GM18909 (cell line): Measurements from ENCODE around the gene ANGPTL7.

ENCODE experiments used
- ATAC-seq: cut with Tn5 transposase; IDR thresholded peaks from one replicate; pipeline ENCODE4 v1.9.1; 2021; ENCODE audit warnings: mild to moderate bottlenecking; ENCODE audit not compliant: unreplicated experiment, poor library complexity

ANGPTL7 gene

GRCh38 chr1:11198257-11198656 lies 9.1 kb downstream of the ANGPTL7 start:
- ATAC-seq: no peak

DNA sequence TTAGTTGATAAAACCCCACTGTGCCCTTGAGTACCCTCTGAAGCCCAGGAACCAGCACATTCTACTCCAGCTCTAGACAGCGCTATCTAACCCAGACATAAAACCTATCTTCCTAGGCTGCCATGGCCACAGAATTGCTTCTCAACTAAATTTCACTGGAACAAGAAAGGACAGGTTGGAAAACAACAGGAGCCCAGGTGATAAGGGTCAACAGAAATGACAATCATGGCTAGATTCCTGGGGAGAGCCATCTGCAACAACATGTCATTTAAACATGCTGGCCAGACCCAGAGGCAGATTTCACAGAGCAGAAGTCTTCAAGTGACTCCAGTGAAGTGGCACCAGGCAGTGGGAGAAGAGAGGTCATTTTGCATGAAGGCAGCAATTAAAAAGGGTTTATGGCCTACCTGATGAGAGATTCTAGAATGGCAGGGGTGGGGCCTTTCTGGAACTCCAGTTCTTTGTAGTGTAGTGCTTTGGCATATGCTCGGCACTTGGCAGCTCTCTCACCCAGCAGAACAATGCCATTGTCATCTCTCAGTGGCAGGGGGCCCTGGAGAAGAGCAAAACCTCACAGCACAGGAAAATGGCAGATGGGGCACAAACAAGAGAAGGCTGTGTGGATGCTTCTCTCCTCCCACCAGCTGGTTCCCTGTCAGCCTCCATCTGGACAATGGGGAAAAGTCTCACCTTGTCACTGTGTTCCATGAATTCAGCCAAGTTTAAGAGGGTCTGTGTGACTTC lies 9.9 kb downstream of the ANGPTL7 start:
- ATAC-seq: no peak

DNA sequence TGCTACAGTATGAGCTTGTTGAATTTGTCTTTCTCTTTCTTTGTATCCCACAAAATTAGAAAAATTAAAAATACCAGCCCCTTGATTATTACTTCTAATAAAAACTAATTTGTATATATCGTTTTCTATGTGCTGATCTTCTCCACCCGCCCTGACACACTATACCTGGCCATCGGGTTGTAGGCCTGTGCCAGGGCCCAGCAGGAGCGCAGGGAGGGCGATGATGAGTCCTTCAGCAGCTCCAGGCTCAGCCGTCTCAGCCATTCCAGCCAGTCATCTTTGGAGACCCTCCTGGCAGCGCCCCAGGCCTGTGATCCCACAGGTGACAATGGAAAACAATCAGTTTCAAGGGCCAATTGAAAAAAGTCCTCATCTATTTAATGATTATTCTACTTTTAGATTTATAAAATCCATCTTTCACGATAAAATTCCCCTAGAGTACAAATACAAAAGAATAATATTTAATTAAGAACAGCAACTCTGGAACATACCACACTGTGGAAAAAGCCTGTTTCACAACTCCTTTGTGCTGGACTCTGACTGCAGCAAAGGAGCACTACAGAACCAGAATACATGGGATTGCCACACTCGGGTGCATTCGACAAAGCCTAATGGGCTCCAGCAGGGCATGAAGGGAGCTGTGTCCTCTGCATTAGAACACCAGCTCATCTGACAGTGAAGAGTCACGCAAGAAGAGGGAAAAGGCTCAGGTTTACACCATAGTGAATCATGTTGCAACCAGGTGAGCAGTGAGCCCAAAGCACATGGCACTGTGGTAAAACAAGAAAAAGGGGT lies 15.4 kb downstream of the ANGPTL7 start:
- ATAC-seq: no peak

DNA sequence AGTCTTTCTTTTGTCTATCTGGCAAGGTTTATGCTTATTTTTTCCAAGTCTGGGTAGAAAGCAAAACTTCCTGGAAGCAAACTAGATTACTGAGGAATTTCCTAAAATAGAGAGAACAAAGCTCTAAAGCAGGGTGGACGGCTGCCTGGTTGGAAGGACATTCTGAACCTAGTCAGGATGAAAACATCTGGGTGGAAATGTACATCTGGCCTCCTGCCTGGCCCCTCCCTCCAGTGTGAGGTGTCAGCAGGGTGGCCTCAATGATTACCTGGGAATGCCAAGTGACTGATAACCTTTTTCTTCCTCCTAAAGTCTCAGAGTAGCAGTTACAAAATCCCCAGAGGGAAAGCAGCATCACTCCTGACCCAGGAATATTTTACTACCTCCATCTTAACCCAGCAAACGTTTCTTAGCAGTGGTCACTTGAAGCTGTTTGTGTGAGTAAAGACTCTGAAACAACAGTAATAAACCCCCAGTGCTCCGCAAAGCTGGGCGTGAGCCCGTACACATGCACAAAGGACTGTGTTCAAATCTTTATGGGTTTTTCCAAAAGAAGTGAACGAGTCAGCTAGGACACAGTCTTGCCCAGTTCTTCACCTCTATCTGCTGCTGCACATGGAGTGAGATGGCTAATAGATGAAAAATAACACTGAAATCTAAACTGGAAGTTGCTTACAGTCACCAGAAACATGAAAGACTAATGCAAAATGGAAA lies 18.9 kb downstream of the ANGPTL7 start:
- ATAC-seq: no peak

DNA sequence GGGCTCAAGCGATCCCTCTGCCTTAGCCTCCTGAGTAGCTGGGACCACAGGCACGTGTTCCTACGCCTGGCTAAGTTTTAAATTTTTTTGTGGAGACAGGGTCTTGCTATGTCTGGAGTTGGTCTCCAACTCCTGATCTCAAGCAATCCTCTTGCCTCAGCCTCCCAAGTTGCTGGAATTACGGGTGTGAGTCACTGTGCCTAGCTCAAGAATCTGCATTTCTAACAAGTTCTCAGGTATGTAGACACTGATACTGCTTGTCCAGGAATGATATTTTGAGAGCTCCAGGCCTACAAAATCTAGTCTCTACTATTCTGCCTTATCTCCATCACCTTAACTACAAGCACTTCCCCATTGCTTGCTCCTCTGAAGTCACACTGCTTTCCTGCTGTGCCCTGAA lies 22.3 kb downstream of the ANGPTL7 start:
- ATAC-seq: no peak

DNA sequence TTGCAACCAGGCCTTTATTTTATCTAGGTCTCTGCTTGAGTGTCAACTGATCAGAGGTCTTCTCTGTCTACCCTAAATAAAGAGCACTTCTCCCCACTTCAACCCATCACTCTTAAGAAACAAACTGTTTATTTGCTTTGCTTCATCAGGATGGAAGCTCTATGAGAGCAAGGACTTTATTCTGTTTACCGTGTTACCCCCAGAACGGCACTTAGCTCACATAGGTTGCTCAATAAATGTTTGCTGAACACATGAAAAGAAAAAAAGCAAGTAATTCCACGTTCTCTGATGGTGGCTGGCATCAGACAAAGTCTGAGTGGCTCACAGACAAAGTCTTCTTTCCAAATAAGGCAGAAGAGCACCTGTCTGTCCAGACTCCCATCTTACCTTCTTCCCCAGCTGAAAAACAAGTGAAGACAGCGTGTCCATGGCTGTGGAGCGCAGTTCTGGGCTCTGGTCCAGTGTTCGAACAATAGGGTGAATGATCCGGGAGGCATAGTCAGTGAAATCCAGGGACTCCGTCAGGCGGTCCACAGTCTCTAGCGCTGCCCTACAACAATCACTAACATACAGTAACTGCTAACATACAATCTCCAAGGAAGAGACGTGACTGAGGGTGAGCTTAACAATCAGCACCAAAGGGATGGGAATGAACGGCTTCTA lies 22.9 kb downstream of the ANGPTL7 start:
- ATAC-seq: no peak

DNA sequence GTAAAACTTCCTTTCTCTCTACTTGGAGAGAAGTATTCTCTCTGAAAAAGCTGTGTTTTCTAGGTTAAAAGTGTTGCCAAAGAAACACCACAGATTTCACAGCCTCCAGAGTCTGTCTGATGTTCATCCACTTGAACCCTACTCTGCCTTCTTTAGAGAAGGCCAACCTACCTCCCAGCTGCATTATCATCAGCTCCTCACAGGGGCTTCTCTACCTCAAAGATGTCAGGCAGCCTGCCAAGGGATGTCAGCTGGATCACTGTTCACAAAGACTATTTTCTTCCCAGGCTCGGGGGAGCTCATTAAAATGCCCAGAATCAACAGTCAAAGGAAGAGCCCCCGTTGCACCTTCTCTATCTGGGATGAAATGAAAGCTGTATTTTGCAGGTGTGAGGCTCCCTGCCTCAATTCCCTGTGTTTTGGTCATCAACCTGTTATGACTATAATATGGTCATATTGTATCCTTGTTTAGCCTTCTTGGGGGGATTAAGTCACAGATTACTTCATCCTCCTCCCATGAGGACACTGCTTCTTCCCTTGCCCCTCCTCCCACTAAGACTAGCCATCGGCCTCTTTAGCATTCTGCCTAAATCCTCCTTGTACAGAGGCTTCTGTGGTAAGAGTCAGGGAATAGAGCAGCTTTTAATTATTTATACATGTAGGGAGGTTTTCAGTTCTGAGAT lies 25.7 kb downstream of the ANGPTL7 start:
- ATAC-seq: no peak

DNA sequence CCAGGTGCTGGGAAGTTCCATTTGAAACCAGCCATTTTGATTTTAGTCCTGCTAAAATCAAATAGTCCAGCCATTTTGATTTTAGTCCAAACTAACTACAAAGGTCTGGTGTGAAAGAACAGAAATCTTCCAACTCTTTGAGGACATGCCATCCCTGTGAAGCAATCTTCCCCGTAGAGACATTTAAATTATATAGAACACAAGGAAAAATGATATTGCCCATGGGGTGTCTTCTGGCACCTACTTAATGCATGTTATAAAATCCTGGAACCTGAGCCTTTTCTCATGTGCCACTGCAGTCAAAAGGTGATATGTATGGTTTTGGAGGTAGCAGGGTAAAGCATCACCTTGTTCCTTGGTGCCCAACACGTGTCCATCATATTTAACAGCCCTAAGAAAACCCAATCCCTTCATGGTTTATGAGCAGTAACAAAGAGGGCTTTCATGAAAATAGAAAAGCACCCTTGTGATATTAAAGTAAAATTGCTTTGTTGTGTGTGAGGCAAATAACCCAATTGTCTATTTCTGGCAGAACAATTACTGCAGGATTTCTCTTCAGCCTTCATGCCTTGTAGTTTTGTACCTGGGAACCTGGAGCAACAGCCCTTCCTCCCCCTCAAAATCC lies 26.3 kb downstream of the ANGPTL7 start:
- ATAC-seq: no peak

- no peak for ATAC-seq
Measured at GRCh38 chr1:11216074-11216473, 26.9 kb downstream of the ANGPTL7 start.

GRCh38 chr1:11227106-11228077 lies 38.2 kb downstream of the ANGPTL7 start:
- ATAC-seq: peak; percentile 56

GRCh38 chr1:11229203-11229602 lies 40.0 kb downstream of the ANGPTL7 start:
- no peak for ATAC-seq

DNA sequence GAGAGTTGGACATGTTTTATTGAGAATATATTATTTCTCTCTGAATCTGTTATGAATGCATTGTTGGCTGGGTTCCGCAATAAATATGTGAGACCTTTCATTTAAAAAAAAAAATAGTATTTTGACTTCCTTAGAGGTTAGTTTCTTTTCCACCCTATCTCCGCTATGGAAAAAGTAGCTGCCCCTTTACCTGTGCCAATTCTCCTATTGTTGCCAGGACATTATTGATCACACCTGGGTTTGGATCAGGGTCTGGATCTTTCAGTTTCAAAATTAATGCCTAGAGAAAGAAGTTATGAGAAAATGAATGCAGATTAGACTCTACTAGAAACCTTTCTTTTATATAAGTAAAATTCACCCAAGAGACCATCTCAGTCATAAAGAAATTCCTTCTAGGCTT lies 44.1 kb downstream of the ANGPTL7 start:
- no peak for ATAC-seq

GRCh38 chr1:11237356-11237755 lies 48.2 kb downstream of the ANGPTL7 start:
- no peak for ATAC-seq

DNA sequence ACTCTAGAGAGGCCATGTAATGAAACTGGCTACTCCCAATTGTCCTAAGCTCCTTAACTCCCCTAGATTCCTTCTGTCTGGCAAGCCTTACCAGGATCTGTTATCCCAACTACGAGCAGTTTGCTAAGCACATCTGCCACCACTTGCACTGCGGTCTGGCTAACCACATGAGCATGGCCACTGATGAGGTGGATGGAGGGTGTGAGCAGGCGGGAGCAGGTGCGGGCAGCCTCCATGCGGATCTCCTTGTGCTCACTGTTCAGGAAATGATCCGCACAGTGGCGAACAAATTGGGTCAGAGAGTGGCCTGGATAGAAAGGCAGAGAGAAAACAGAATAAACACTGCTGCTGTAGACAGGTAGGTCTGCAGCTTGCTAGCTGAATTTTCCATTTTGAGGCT lies 49.2 kb downstream of the ANGPTL7 start:
- ATAC-seq: no peak

GRCh38 chr1:11245248-11245647 lies 56.1 kb downstream of the ANGPTL7 start:
- no peak for ATAC-seq
